SK-N-SH treated with all-trans-retinoic acid at 6 μM for 48 hours (cell line): ENCODE results near the gene SLC19A1.

ENCODE experiments used
- ATAC-seq: fragments of 200-7000 bp; cut with Tn5 transposase; 3 replicates; pipeline ENCODE4 v1.9.1; 2020; ENCODE audit warnings: mild to moderate bottlenecking, moderate library complexity
- ARNTL ChIP-seq: fragments of 450-650 bp; formaldehyde crosslinking; IDR thresholded peaks from 2 replicates; pipeline ENCODE4 v1.5.0; 2020; ENCODE audit warnings: low read depth, mild to moderate bottlenecking, moderate library complexity, borderline replicate concordance
- BACH2 ChIP-seq: fragments of 250-450 bp; sonication (Bioruptor Pico); IDR thresholded peaks from 2 replicates; pipeline ENCODE4 v1.9.0; 2021; ENCODE audit warnings: mild to moderate bottlenecking, borderline replicate concordance
- CREB5 ChIP-seq: fragments of 250-450 bp; sonication (Bioruptor Pico); IDR thresholded peaks from 2 replicates; pipeline ENCODE4 v1.5.1; 2020; ENCODE audit warnings: low read depth, mild to moderate bottlenecking, moderate library complexity
- CSDC2 ChIP-seq: fragments of 250-450 bp; sonication (Bioruptor Pico); IDR thresholded peaks from 2 replicates; pipeline ENCODE4 v1.5.0; 2020; ENCODE audit warnings: mild to moderate bottlenecking, moderate library complexity
- CSRNP3 ChIP-seq: fragments of 250-450 bp; sonication (Bioruptor Pico); IDR thresholded peaks from 2 replicates; pipeline ENCODE4 v1.5.1; 2021; ENCODE audit warnings: mild to moderate bottlenecking, moderate library complexity
- ESRRG ChIP-seq: fragments of 250-450 bp; sonication (Bioruptor Pico); IDR thresholded peaks from 2 replicates; pipeline ENCODE4 v1.6.1; 2021; ENCODE audit warnings: mild to moderate bottlenecking
- GLIS3 ChIP-seq: fragments of 250-450 bp; sonication (Bioruptor Pico); IDR thresholded peaks from 2 replicates; pipeline ENCODE4 v1.5.0; 2020; ENCODE audit warnings: mild to moderate bottlenecking, moderate library complexity
- ISL1 ChIP-seq: fragments of 250-450 bp; sonication (Bioruptor Pico); IDR thresholded peaks from 2 replicates; pipeline ENCODE4 v2.1.2; 2022; ENCODE audit warnings: mild to moderate bottlenecking, moderate library complexity
- OSR1 ChIP-seq: fragments of 250-450 bp; sonication (Bioruptor Pico); IDR thresholded peaks from 2 replicates; pipeline ENCODE4 v1.8.0; 2022; ENCODE audit warnings: moderate library complexity, mild to moderate bottlenecking, inconsistent platforms
- POU6F1 ChIP-seq: fragments of 250-450 bp; sonication (Bioruptor Pico); IDR thresholded peaks from 2 replicates; pipeline ENCODE4 v1.8.0; 2021; ENCODE audit warnings: low read depth, mild to moderate bottlenecking, moderate library complexity, borderline replicate concordance
- RARB ChIP-seq: fragments of 250-450 bp; sonication (Bioruptor Pico); IDR thresholded peaks from 2 replicates; pipeline ENCODE4 v1.8.0; 2021; ENCODE audit warnings: mild to moderate bottlenecking, moderate library complexity
- SNAI2 ChIP-seq: fragments of 250-450 bp; sonication (Bioruptor Pico); IDR thresholded peaks from 2 replicates; pipeline ENCODE4 v1.5.0; 2020; ENCODE audit warnings: mild to moderate bottlenecking, moderate library complexity
- TCF4 ChIP-seq: fragments of 250-450 bp; sonication (Bioruptor Pico); IDR thresholded peaks from 2 replicates; pipeline ENCODE4 v1.8.0; 2021; ENCODE audit warnings: mild to moderate bottlenecking, moderate library complexity, borderline replicate concordance
- TSHZ2 ChIP-seq: fragments of 250-450 bp; sonication (Bioruptor Pico); IDR thresholded peaks from 2 replicates; pipeline ENCODE4 v1.5.0; 2020; ENCODE audit warnings: mild to moderate bottlenecking, moderate library complexity
- ZC3H10 ChIP-seq: fragments of 250-450 bp; sonication (Bioruptor Pico); IDR thresholded peaks from 2 replicates; pipeline ENCODE4 v1.5.1; 2021; ENCODE audit warnings: mild to moderate bottlenecking, moderate library complexity
- ZFP3 ChIP-seq: fragments of 250-450 bp; sonication (Bioruptor Pico); IDR thresholded peaks from 2 replicates; pipeline ENCODE4 v1.5.0; 2020; ENCODE audit warnings: mild to moderate bottlenecking, moderate library complexity
- ZFP30 ChIP-seq: fragments of 450-650 bp; formaldehyde crosslinking; IDR thresholded peaks from 2 replicates; pipeline ENCODE4 v1.5.0; 2022; ENCODE audit warnings: mild to moderate bottlenecking, moderate library complexity
- ZNF565 ChIP-seq: fragments of 450-650 bp; formaldehyde crosslinking; conservative IDR thresholded peaks from 2 replicates; pipeline ENCODE4 v1.5.0; 2020; ENCODE audit warnings: low read depth, mild to moderate bottlenecking, moderate library complexity
- ZNF8 ChIP-seq: fragments of 450-650 bp; formaldehyde crosslinking; IDR thresholded peaks from 2 replicates; pipeline ENCODE4 v1.5.0; 2020; ENCODE audit warnings: mild to moderate bottlenecking, moderate library complexity

The SLC19A1 gene

GRCh38 chr21:45461369-45461750, 80.9 kb downstream of the SLC19A1 start:
- TF ChIP-seq ZFP3 (CRISPR knock-in tag) (no peak), GLIS3 (CRISPR knock-in tag) (no peak), SNAI2 (CRISPR knock-in tag) (no peak), TCF4 (CRISPR knock-in tag) (no peak), CSRNP3 (CRISPR knock-in tag) (no peak), ESRRG (CRISPR knock-in tag) (no peak), ZFP30 (no peak), BACH2 (CRISPR knock-in tag) (no peak), OSR1 (CRISPR knock-in tag) (no peak), ZC3H10 (CRISPR knock-in tag) (no peak), TSHZ2 (no peak), ZNF565 (no peak), CSDC2 (no peak), CREB5 (no peak), POU6F1 (CRISPR knock-in tag) (no peak), ZNF8 (no peak), RARB (CRISPR knock-in tag) (no peak)
- no peak for ATAC-seq

- ATAC-seq: peak; percentile 71
- TF ChIP-seq CREB5 (0 out of 2 replicates have a peak, but pooled peaks have one; percentile 31), ZFP3 (CRISPR knock-in tag) (peak; percentile 96), CSRNP3 (CRISPR knock-in tag) (no peak), ARNTL (no peak)
- TF ChIP-seq, all 23 proteins: peak for 2
Observed at GRCh38 chr21:45460611-45461368, 81.5 kb downstream of the SLC19A1 start.

- peak; percentile 6 for ATAC-seq
- TF ChIP-seq ISL1 (CRISPR knock-in tag): no peak
- no peak for TF ChIP-seq CSRNP3 (CRISPR knock-in tag)
- no peak for TF ChIP-seq ZC3H10 (CRISPR knock-in tag)
- no peak for TF ChIP-seq RARB (CRISPR knock-in tag)
- TF ChIP-seq ZNF8: no peak
- no peak for TF ChIP-seq CSDC2
Observed at GRCh38 chr21:45460011-45460565, 82.2 kb downstream of the SLC19A1 start.
